IMR-90 (cell line): ENCODE results near the gene CABCOCO1. TPM values are rescaled to one million over a fixed set of nuclear protein-coding genes. Genes with fewer than 3 reads are reported as not detected.

Experiments used
- ATAC-seq: fragments of 200-7000 bp; cut with Tn5 transposase; 2 replicates; pipeline ENCODE4 v1.9.1; 2020; ENCODE audit warnings: low read depth, mild to moderate bottlenecking, moderate library complexity
- BruUV-seq: library from RNA; stranded (reverse); fragments of 400-500 nt; replicated peaks from 2 replicates; lab custom pipeline; 2021; lab: Mats Ljungman, UMichigan
- CTCF ChIA-PET: fragments of 300-600 bp; formaldehyde crosslinking; extraction: SDS; loops from one replicate; lab custom pipeline; 2021; ENCODE audit warnings: antibody characterized with exemption; lab: Yijun Ruan, JAX
- POLR2A ChIA-PET: fragments of 300-600 bp; sonication (Branson Sonifier 250); formaldehyde crosslinking; loops from one replicate; lab custom pipeline; 2022; ENCODE audit warnings: antibody characterized with exemption; ENCODE audit not compliant: unreplicated experiment; lab: Charles Lee
- DNase-seq: peaks from one replicate; pipeline ENCODE4 v3.0.0; 2013
- H2AFZ ChIP-seq: replicated peaks from 2 replicates; pipeline ENCODE3; 2013; ENCODE audit warnings: low read length, mild to moderate bottlenecking; ENCODE audit not compliant: poor library complexity
- H2AK5ac ChIP-seq: 2 replicates; pipeline ENCODE4 v1.6.1; 2013; ENCODE audit warnings: low read depth, low read length, inconsistent platforms
- H2AK9ac ChIP-seq: replicated peaks from 2 replicates; pipeline ENCODE3; 2013; ENCODE audit warnings: mild to moderate bottlenecking, low read depth, low read length, moderate library complexity; ENCODE audit not compliant: poor library complexity
- H2BK120ac ChIP-seq: 2 replicates; pipeline ENCODE4 v1.6.1; 2013; ENCODE audit warnings: low read depth, low read length, inconsistent platforms
- H2BK15ac ChIP-seq: 3 replicates; pipeline ENCODE4 v1.6.1; 2013; ENCODE audit warnings: low read depth, low read length, inconsistent platforms
- H2BK20ac ChIP-seq: 2 replicates; pipeline ENCODE4 v1.6.1; 2013; ENCODE audit warnings: low read depth, mild to moderate bottlenecking, inconsistent platforms, low read length, moderate library complexity
- H2BK5ac ChIP-seq: 2 replicates; pipeline ENCODE4 v1.6.1; 2013; ENCODE audit warnings: mild to moderate bottlenecking, low read depth, low read length, inconsistent platforms; ENCODE audit not compliant: poor library complexity, severe bottlenecking
- H3K14ac ChIP-seq: replicated peaks from 2 replicates; pipeline ENCODE4 v1.6.1; 2013; ENCODE audit warnings: low read depth, low read length, inconsistent platforms
- H3K18ac ChIP-seq: 2 replicates; pipeline ENCODE4 v1.6.1; 2013; ENCODE audit warnings: low read depth, low read length, control low read depth
- H3K23ac ChIP-seq: 2 replicates; pipeline ENCODE4 v1.6.1; 2013; ENCODE audit warnings: low read depth, low read length, inconsistent platforms
- H3K27ac ChIP-seq: 2 replicates; pipeline ENCODE4 v1.5.1; 2013; ENCODE audit warnings: mild to moderate bottlenecking, control low read depth, low read length; ENCODE audit not compliant: insufficient read depth
- H3K27me3 ChIP-seq: 2 replicates; pipeline ENCODE4 v1.6.1; 2013; ENCODE audit warnings: low read length; ENCODE audit not compliant: control insufficient read depth, insufficient read depth
- H3K36me3 ChIP-seq: 2 replicates; pipeline ENCODE4 v1.6.1; 2013; ENCODE audit warnings: low read length, mixed read lengths; ENCODE audit not compliant: control insufficient read depth, insufficient read depth
- H3K4ac ChIP-seq: 2 replicates; pipeline ENCODE4 v1.6.1; 2013; ENCODE audit warnings: low read depth, low read length, inconsistent platforms
- H3K4me1 ChIP-seq: 2 replicates; pipeline ENCODE4 v1.6.1; 2013; ENCODE audit warnings: low read length, mixed read lengths; ENCODE audit not compliant: control insufficient read depth, insufficient read depth
- H3K4me2 ChIP-seq: 2 replicates; pipeline ENCODE4 v1.6.1; 2013; ENCODE audit warnings: low read depth, mild to moderate bottlenecking, control low read depth, low read length, moderate library complexity
- H3K4me3 ChIP-seq: 2 replicates; pipeline ENCODE4 v1.5.1; 2013; ENCODE audit warnings: low read depth, mild to moderate bottlenecking, control low read depth, low read length, moderate library complexity; ENCODE audit not compliant: insufficient read depth
- H3K56ac ChIP-seq: 2 replicates; pipeline ENCODE4 v1.6.1; 2013; ENCODE audit warnings: low read length, inconsistent platforms; ENCODE audit not compliant: insufficient read depth; ENCODE audit errors: extremely low read depth
- H3K79me1 ChIP-seq, 2 experiments: 2 replicates each; pipeline ENCODE4 v1.6.1; 2013; ENCODE audit warnings: low read length in 2 of 2, inconsistent platforms in 1 of 2, low read depth in 1 of 2
- H3K9ac ChIP-seq: 2 replicates; pipeline ENCODE4 v1.6.1; 2013; ENCODE audit warnings: low read depth, low read length, control low read depth
- H3K9me1 ChIP-seq: 2 replicates; pipeline ENCODE4 v1.6.1; 2013; ENCODE audit warnings: low read length, inconsistent platforms; ENCODE audit not compliant: insufficient read depth
- H3K9me3 ChIP-seq: 2 replicates; pipeline ENCODE4 v1.6.1; 2013; ENCODE audit warnings: low read length; ENCODE audit not compliant: control insufficient read depth, insufficient read depth
- H4K20me1 ChIP-seq: 2 replicates; pipeline ENCODE4 v1.6.1; 2013; ENCODE audit warnings: low read length, inconsistent platforms; ENCODE audit not compliant: insufficient read depth
- H4K5ac ChIP-seq: 2 replicates; pipeline ENCODE4 v1.6.1; 2013; ENCODE audit warnings: mild to moderate bottlenecking, low read depth, low read length, control low read depth
- H4K8ac ChIP-seq, 2 experiments: 2 replicates each; pipeline ENCODE4 v1.6.1; 2013; ENCODE audit warnings: low read depth in 2 of 2, low read length in 2 of 2, control low read depth in 1 of 2, inconsistent platforms in 1 of 2
- H4K91ac ChIP-seq: 2 replicates; pipeline ENCODE4 v1.6.1; 2013; ENCODE audit warnings: low read depth, low read length, inconsistent platforms; ENCODE audit not compliant: insufficient read depth
- CTCF ChIP-seq: conservative IDR thresholded peaks from 2 replicates; pipeline ENCODE4 v1.5.1; 2012; ENCODE audit warnings: mild to moderate bottlenecking, low read depth, low read length, improper control_type of control experiment
- MAFK ChIP-seq: IDR thresholded peaks from 2 replicates; pipeline ENCODE4 v1.6.1; 2012; ENCODE audit warnings: low read depth, low read length, improper control_type of control experiment
- SMC3 ChIP-seq: fragments of 150-350 bp; IDR thresholded peaks from 2 replicates; pipeline ENCODE4 v1.6.1; 2016; ENCODE audit warnings: low read depth, mild to moderate bottlenecking, antibody characterized with exemption, low read length, moderate library complexity
- WGBS, 2 experiments: methylation state at CpG; one replicate each; pipeline versions ENCODE4 v1.1.5 to v1.1.7; 2013; ENCODE audit warnings: missing lambda C conversion rate in 2 of 2; ENCODE audit not compliant: insufficient read length in 1 of 2; ENCODE audit errors: extremely low coverage in 2 of 2; 5-methylcytosine and 5-hydroxymethylcytosine counted together
- dilution Hi-C: fragments of 300-500 bp; cut with HindIII; formaldehyde crosslinking; loops from one replicate; pipeline ENCODE4 v1.14.3; 2018; ENCODE audit warnings: low sequenced_read_pairs; ENCODE audit not compliant: unreplicated experiment
- in situ Hi-C: fragments of 300-500 bp; cut with MboI; formaldehyde crosslinking; loops from 3 replicates; pipeline ENCODE4 v1.14.3; 2019; ENCODE audit warnings: low sequenced_read_pairs, inconsistent platforms, mixed read lengths
- intact Hi-C: fragments of 100-400 bp; cut with micrococcal nuclease; formaldehyde crosslinking; loops from 2 replicates; pipeline ENCODE4 v1.10.0; 2022
- polyA plus RNA-seq, 3 experiments: library from polyadenylated mRNA; depleted of rRNA; stranded (reverse); fragments of >200 nt; gene quantifications; 2 replicates each; pipeline ENCODE4 v1.2.3, GENCODE V29; 2012; ENCODE audit warnings: low replicate concordance in 1 of 3
- total RNA-seq: library from RNA; depleted of rRNA; stranded (reverse); fragments of >200 nt; gene quantifications from 2 replicates; pipeline ENCODE4 v1.2.3, GENCODE V29; 2012

The CABCOCO1 gene
- total and polyA plus RNA-seq, 2 of the 4 experiments (the other 2 are of a cell fraction): 0.18 to 0.31 TPM

GRCh38 chr10:61701055-61701705 is 38.5 kb downstream of the CABCOCO1 start:
- no peak overlapping the region for H3K23ac ChIP-seq
- H4K20me1 ChIP-seq: no peaks in the 10 kb centered on the region
- no peak overlapping the region for H3K9ac ChIP-seq
- TF ChIP-seq MAFK (peak; percentile 99), SMC3 (no peak), CTCF (peak; percentile 9; the same call in 1 of the 2 replicates)
- H3K79me1 ChIP-seq: no peaks in the 10 kb centered on the region
- ChIA-PET POLR2A (no interaction called here), CTCF (interaction anchor here (0.6 to 0.7 kb wide), 2 partner anchors 32 to 235 kb away, joined by 3 to 4 read pairs; no protein-coding TSS in a partner anchor)
- no peaks in the 10 kb centered on the region for H3K9me1 ChIP-seq
- H3K4me3 ChIP-seq: no peak overlapping the region
- H2BK120ac ChIP-seq: no peak overlapping the region
- no peak overlapping the region for H3K27ac ChIP-seq
- H3K36me3 ChIP-seq: no peaks in the 10 kb centered on the region
- H2AFZ ChIP-seq: no peak overlapping the region
- H3K4ac ChIP-seq: no peak overlapping the region
- no peak overlapping the region for H3K18ac ChIP-seq
- no peak overlapping the region for H4K5ac ChIP-seq
- ATAC-seq: peak; percentile 27; the same call in 1 of the 2 replicates
- H2AK5ac ChIP-seq: no peak overlapping the region
- H2AK9ac ChIP-seq: no peak overlapping the region
- no peak overlapping the region for H3K56ac ChIP-seq
- intact Hi-C loops (no loop called here), in situ Hi-C loops (no loop called here), dilution Hi-C loops (no loop called here)
- WGBS, 2 experiments: no CpG with 5 or more reads among the region's 2 CpGs
- no peak overlapping the region for H3K4me2 ChIP-seq
- H3K14ac ChIP-seq: no peak overlapping the region
- H3K27me3 ChIP-seq: no peaks in the 10 kb centered on the region
- H2BK15ac ChIP-seq: no peak overlapping the region
- no peak overlapping the region for H2BK5ac ChIP-seq
- no peaks in the 10 kb centered on the region for H3K4me1 ChIP-seq
- no peaks in the 10 kb centered on the region for H3K9me3 ChIP-seq
- no peak overlapping the region for H4K91ac ChIP-seq
- peak; percentile 4 for DNase-seq
- H2BK20ac ChIP-seq: no peak overlapping the region; the same call in 1 of the 2 replicates
- BruUV-seq: no TSS peak
- no peak overlapping the region for H4K8ac ChIP-seq
